Measurements from ENCODE around the gene SKAP1.

SKAP1 gene

DNA sequence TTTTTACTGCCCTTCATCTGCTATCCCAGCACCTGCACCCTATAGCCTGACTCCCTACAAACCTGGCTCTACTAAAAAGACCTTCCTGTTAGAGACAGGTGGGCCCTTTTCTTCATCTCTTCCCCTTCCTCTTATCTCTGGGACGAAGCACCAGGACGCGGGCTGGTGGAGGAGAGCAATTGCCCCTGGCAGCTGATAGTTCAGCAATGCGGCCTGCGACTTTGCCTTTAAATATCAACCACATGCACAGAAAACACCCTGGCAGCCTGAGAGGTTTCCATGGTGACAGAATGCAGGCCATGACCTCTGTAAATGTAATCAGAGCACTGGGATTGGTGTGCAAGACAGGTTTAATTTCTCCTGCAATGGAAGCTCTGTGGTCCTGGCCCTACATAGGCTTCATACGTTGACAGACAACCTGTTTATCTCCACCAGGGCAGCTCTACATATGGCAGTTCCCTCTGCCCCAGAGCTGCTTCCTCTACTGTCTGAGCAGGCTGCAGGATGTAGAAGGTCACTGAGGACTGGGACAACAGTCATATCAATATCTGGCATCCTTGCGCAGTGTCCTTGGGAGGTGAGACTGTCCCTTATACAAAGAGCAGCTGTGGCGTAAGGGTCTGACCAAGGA is 10.0 kb upstream of the SKAP1 start:
- TF ChIP-seq, protein P1, sequence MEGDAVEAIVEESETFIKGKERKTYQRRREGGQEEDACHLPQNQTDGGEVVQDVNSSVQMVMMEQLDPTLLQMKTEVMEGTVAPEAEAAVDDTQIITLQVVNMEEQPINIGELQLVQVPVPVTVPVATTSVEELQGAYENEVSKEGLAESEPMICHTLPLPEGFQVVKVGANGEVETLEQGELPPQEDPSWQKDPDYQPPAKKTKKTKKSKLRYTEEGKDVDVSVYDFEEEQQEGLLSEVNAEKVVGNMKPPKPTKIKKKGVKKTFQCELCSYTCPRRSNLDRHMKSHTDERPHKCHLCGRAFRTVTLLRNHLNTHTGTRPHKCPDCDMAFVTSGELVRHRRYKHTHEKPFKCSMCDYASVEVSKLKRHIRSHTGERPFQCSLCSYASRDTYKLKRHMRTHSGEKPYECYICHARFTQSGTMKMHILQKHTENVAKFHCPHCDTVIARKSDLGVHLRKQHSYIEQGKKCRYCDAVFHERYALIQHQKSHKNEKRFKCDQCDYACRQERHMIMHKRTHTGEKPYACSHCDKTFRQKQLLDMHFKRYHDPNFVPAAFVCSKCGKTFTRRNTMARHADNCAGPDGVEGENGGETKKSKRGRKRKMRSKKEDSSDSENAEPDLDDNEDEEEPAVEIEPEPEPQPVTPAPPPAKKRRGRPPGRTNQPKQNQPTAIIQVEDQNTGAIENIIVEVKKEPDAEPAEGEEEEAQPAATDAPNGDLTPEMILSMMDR (conservative IDR thresholded peaks at IDR 0.05; ENCODE audit: low read length) = no peak
- DNase-seq (ENCODE audit: low read depth) = no peak
- H3K4me3 ChIP-seq (ENCODE audit: low read length) = no peak overlapping the region

DNA sequence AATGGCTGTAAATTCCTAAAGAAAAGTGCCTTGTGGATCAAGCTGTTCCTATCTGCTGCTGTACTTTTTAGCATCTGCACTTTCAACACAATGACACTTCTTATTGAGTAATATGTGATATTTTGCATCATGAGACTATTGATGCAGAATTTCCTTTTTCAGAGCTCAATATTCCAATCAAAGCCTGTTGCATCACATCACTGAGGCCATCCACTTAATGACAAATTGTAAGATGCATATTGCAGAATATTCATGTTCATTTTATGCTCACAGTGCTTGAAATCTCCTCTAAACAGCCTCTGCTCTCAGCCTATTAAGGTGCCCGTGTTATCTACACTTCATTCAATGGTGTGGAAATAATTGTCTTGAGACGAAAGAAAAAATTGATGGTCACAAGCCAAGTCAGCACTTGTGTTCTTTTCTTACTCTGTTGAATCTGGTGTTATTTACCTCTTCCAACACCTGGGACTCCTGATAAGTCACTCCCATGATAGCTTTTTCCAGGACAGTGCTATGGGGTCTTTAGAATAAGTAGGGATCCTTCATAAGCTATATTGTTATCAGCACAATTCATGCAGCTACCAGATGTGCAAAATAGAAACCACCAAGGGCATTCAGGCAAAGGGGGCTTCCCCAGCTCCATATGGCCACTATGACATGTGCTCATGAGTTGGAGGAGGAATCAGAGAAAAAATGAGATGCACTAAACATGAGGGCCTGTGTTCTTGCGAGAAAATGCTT is 9.3 kb upstream of the SKAP1 start:
- TF ChIP-seq, protein P1 (conservative IDR thresholded peaks at IDR 0.05; ENCODE audit: low read length) = no peak
- H3K4me3 ChIP-seq (ENCODE audit: low read length) = no peak overlapping the region
- no peak for DNase-seq (ENCODE audit: low read depth)

DNA sequence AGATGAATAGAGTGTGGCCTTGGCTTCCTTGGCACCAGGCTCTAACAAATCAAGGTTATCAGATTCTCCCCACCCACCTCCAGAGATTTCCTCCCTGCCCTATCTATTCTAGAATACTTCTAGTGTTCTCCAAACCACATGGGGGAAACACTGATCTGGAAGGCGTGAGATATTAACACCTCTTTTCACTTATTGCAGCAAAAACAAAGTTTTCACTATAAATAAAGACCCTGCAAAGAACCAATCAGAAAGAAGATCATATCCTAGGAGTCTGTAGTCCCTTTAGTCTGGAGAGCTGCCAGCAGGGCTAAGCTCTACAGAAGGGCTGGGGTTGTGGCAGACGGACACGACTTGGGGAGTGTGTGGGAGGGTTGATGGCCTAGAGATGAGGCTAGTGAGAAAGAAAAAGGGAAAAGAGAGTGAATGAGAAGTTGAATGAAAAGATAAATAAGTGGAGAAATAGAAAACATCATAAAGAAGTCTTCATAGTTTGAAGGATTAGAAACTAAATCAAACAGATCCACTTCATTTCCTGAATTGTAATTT is 8.6 kb upstream of the SKAP1 start:
- TF ChIP-seq, protein P1 (conservative IDR thresholded peaks at IDR 0.05; ENCODE audit: low read length) = no peak
- DNase-seq (ENCODE audit: low read depth) = no peak
- H3K4me3 ChIP-seq (ENCODE audit: low read length) = no peak overlapping the region

DNA sequence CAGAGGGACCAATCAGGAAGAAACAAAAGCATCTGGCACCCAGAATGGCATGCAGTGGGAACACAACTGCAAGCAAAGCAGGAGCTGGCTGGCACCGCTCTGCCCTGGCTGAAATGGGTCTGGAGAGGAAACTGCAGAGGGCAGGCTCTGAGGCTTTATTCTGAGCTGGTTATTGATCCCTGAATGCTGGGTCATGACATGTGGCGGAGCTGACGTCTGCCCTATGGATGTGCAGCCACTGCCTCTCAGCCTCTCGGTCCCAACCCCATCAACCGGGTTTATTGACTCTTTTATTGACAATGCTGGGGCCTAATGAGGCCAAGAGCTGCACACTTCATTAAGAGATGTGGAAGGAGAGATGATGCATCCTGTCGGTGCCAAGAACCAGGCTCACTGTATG is 3.9 kb upstream of the SKAP1 start:
- TF ChIP-seq, protein P1 (conservative IDR thresholded peaks at IDR 0.05; ENCODE audit: low read length) = no peak
- H3K4me3 ChIP-seq (ENCODE audit: low read length) = no peak overlapping the region
- DNase-seq (ENCODE audit: low read depth) = no peak

DNA sequence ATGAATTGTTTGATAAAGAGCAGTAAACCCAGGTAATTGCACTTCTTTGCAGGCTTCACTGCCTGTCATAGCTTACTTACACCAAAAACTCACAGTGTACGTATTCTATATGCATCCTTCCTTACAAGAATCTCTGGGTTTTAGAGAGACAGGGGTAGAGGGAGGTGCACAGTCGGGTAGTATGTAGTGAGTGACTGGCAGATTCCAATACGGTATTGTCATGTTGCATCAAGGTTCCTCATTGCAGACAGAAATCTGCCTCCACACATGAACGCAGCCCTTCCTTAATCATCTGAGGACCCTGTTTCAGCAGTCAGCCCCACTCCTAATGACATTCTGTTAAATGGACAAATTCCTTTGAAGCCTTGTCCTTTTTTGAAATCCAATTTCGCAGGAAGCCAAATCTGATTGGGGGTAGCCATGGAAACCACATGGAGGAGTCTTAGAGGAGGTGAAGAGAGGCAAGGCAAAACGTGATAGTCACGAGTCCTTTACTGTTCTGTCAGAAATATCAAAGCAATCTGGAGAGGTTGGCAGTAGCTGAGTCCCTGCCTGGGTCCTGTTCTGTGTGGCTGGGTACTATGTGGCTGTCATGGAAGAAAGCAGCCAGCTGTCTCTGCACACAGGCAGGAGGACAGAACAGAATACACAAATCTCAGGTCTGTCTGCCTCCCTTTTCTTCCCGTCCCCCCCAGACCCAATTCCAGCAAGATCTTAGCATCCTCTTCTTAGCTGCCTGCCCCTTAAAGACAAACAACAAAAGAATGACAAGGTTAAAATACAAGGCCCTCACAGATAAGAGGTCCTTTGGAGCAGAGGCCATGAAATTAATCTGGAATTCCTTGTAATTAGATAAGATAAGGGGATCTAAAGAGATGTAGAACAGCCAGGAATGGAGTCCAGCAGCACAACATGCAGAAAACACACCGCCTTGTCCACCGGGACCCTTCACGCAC is 3.1 kb upstream of the SKAP1 start:
- H3K4me3 ChIP-seq (ENCODE audit: low read length) = no peak overlapping the region
- DNase-seq (ENCODE audit: low read depth) = no peak
- TF ChIP-seq, protein P1 (conservative IDR thresholded peaks at IDR 0.05; ENCODE audit: low read length) = no peak

DNA sequence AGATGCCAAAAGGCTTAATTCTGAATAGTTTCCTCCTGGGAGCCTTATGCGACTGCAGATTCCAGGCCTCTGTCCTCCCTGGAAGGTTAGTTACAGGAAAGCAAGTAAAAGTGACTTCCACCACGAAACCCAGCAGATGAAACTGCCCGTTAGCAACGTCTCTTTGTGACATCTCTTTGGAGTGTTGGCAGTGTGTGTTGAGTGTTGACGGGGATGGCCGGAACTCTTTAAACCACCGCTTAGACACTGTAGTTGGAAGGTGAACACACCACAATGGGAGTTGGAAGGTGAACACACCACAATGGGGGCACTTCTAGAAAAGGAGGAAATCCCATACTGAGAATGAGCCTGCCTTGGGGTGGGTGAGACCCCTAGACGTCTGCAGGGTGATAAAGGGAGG is 858 bp downstream of the SKAP1 start:
- H3K4me3 ChIP-seq (ENCODE audit: low read length) = no peak overlapping the region
- TF ChIP-seq, protein P1 (conservative IDR thresholded peaks at IDR 0.05; ENCODE audit: low read length) = no peak
- DNase-seq (ENCODE audit: low read depth) = no peak
